ENCODE results near the gene UBE3D.

GRCh38 chr6:83113258-83113657 lies 47.6 kb upstream of the UBE3D start:
- TF ChIP-seq CTCF (IDR thresholded peaks at IDR 0.05) (no peak), EP300 (IDR thresholded peaks at IDR 0.05) (no peak), POLR2A (IDR thresholded peaks at IDR 0.05) (no peak)

Data from sigmoid colon (tissue), 4 donors.